Placental epithelial cell (primary cell): Measurements from ENCODE around the gene ISL2. TPM values are rescaled to one million over a fixed set of nuclear protein-coding genes. Genes with fewer than 3 reads are reported as not detected.

Experiments used
- total RNA-seq: library from RNA; depleted of rRNA; stranded (reverse); fragments of >200 nt; gene quantifications from 2 replicates; pipeline ENCODE4 v1.2.3, GENCODE V29; 2012

Gene ISL2
- not detected in 2 replicates for total RNA-seq

GRCh38 chr15:76336254-76337058 is at the start of gene ISL2:
TSS of gene ISL2 (plus strand) at chr15:76336773. CDS start at chr15:76336884, 111 bp downstream.

GRCh38 chr15:76311100-76311953 is 25.2 kb upstream of the ISL2 start, which contains the start of gene ETFA:
TSS of gene ETFA (minus strand) at chr15:76311469. CDS start at chr15:76311388, 81 bp downstream.

Other genes starting within 250 kb of the ISL2 start
- gene ETFA, start 25.3 kb upstream of the ISL2 start, total RNA-seq, result 90.7 TPM in 2 replicates